ENCODE data around the gene PDCD10.

Gene PDCD10

DNA sequence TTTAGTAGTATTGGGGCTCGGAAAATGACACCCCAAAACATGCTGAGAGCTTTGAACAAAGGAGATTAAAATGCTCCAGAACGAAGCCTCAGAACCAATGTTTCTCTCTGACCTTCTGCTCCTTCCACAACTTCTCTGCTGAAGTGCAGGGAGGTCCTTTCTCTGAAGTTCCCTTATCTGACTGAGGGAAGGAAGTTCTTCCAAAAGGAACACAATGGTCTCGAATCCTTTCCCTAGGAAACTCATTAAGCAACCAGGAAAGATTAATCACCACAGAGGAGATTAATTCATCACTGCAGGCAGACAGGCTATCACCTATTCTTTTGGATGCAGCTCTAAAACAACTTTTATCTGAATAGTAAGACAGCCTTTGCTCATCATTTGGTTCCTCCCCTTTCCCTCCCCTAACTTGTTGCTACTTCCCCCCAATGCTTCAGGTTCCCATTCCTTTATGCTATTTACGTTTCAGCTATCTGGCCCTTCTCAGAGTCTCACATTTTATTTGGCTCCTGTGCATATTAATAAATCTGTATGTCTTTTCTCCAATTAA, 62.7 kb downstream of the PDCD10 start:
- no peak for DNase-seq

DNA sequence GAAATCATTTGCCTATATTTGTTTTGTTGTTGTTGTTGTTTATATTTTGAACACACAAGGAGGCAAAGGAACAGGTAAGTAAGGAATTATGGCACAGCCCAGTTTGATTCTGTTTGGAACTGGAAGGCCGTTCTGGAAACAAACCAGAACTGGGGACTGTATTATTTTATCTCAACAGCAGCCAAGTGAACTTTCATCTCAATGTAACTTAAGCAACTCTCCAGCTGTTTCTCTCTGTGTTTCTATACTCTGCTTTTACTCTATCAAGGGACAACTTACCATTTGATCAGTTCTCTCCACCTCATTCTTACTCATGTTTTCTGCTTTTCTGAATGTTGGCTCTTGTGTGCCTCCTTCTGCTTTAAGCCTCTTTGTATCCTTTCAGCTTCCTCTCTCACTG, 65.0 kb downstream of the PDCD10 start:
- no peak for DNase-seq

DNA sequence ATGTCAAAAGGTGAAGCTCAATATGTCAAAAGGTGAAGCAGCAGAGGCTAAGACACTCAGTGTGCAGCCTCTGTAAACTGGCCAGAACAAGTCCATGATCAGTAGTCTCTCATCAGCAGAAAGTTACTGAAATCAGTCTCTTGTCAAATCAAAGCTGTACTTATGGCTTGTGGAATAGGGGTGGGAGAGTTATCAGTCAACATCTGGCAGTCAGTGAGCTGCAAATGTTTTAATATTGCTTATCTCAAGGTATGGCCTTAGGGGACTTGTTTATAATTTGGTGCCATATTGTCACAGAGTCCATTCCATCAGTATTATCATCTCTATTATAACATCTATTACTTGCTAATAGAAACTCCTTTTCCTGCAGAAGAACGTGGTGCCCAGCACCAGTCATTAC, 66.0 kb downstream of the PDCD10 start:
- DNase-seq = peak; percentile 20

DNA sequence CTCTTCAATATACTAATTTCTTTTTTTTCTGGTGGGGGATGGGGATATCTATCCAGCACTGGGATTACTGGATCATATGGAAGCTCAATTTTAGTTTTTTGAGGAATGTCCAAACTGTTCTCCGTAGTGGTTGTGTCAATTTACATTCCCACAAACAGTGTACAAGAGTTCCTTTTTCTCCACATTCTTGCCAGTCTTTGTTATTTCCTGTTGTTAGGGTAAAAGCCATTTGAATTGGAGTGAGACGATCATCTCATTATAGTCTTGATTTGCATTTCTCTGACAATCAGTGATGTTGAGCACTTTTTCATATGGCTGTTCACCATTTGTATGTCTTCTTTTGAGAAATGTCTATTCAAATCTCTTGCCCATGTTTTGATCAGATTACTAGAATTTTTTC, 68.1 kb downstream of the PDCD10 start:
- DNase-seq = no peak

DNA sequence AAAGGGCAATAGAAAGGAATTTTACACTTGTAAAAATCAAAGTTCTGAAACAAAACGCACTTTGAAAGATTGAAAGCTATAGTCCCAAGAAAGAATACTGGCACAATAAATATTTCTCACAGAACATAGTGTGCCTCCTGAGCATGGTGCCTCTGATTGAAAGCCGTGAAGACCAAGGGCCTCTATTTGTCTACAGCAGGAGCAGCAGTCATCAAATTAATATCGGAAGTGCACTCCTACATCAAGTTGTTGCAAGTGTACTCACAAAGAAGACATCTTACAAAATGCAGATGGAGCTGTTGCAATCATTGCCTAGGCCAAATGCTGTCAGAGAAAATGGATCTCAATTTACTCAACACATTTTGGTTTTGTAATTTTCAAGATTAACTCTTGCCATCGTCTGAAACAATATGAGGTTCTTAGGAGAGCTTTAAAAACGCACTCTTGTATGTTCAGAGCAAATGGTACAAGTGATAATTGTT, 71.7 kb downstream of the PDCD10 start:
- no peak for DNase-seq

DNA sequence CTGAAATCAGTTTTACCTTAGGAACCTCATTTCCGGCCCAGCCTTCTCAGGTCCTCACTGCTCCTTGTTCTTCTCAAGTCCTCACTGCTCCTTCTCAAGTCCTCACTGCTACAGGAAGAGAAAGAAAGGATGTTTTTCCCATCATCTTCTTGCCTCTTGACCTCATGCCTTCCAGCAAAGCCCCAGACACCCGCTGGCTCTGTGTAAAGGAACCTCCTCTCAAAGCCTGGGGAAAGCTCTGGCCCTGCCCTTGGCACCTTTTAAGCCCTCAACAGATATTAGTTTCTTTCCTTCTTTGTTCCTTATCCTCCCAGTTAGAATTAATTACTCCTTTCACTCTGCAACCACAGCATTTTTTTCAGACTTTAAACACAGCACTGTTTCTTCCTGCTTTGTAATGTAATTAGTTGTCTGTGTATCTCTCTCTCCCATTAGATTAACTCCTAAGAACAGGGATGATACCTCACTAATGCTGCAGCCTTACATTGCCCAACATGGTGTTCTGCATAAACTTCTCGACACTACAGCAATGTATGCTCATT, 76.9 kb downstream of the PDCD10 start:
- no peak for DNase-seq

DNA sequence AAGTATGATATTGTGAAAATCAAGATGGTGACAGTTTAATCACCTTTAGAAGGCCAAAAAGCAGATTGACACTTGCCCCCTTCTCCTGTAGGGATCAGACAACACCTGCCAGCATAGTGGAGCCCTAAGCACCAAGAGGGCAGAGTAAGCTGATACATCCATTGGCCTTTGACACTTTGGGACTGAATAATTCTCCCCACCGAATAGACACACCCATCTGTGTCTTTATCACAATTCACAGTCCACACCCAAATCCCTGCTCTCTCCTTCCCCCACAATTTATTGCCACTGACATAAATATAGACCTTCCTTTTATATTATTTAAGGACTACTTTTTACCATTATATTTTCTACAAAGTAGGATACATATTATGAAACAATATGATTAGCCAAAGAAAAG, 77.9 kb downstream of the PDCD10 start:
- DNase-seq = peak; percentile 3

DNA sequence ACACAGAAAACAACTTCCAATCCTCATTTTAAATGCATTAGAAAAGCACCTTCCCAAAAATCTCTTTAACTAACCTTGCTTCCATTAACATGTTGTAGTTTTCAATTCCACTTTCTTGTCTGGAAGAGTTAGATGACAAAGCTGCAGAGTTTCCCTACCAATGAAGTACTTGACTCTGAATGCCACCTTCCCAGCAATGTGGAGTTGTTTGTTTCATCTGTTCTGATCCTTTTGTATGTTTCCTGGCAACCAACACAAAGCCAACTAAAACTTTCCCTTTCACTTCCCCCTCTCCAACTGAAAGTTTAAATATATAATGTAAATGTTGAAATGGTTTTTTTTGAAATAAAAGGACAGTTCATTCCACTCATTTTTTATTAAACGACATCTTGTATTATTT, 80.9 kb downstream of the PDCD10 start, which contains the start of gene WDR49:
WDR49 (minus strand) TSS at position 183 of the 400 bp plus-strand sequence. CDS start 517 bp downstream, outside the sequence.
- DNase-seq = peak; percentile 48

DNA sequence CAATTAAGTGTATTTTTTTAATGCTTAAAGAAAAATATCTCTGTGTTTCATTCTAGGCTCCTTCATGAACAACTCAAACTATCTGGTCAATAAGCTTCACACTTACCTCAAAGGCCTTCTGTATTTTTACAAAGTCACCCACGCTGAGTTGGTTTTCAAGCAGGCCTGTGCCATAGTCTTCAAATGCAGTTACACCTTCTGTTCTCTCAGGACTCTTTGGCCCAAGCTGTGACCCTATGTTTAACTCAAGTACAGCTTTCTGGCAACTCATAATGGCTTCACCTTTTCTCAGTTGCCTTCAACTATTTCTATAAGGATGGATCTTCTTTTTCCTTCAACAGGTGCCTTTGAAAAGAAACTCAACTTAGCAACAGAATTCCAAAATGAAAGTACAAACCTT, 81.5 kb downstream of the PDCD10 start:
- no peak for DNase-seq

DNA sequence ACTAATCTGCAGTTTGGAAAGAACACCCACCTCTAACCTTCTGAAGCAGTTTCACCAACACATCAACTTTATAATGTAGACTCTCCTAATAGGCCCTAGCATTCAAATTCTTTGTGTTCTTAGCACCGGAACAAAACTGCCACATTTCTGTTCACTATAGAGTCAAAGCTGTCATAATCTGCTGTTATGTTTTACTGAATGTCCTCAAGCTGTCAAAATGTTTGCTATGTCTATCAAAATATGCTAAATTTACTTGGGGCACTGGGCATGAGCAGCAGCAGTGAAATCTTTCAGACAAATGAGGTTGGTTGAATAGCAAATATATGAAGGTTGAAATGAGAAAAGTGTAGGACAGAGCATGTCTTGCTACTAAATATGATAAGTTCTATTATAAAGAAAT, 82.9 kb downstream of the PDCD10 start:
- DNase-seq = no peak

DNA sequence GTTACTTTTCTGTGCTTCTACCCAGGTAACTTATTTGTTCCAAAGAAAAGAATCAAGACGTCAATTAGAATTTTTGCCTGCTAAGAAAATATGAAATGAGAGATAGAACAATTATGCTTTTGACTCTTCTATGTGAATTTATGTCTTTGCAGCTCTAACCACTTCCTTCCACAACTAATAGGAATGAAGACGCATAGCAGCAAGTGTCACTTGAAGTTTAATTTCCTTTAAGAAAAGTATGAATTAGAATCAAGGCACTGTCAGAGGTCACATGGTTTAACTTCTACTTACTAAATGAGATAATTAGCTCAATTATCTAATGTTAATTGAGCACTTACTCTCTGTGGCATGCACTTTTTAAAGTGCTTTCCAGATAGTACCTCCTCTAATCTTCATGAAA, 84.2 kb downstream of the PDCD10 start:
- DNase-seq = no peak

DNA sequence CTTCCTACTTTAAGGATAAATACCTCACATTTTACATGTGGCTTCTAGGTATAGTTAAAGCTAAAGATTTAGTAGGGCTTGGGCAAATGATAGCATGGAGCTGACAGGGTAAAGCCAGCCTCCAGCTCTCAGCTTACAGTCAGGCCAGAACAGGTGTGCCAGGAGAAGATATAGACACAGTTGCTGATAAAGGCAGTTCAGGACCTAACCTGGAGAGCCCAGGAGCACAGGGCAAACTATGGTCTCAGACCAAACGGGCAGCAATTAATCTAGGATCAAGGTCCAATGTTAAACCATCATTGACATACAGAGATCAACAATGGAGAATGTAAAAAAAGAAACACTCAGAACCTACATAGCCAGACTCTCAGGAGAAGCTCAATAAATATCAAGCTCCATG, 84.9 kb downstream of the PDCD10 start:
- no peak for DNase-seq

DNA sequence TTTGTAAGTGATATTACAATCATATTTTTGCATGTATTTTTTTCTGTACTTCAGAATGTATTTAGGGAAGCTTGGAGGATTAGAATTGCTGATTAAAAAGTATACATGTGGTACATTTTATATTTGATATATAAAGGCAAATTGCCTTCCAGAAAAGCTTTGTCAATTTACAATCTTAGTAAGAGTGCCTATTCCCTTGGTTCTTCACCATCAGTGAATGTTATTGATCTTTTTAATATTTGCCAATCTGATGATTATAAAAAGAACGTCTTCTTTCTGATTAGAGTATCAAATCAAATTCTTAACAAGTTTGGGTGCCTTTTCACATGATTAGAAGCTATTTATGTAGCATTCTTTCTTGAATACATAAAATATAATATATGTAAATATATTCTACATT, 90.1 kb downstream of the PDCD10 start:
- DNase-seq = no peak
